T-helper 2 cell treated with Interferon-gamma antibody and Interleukin-4, amounts not matched to agents 5 μg/mL and 100 μg/mL, for 36 hours (primary cell): ENCODE results near the gene LCE3C.
"Not testable (repeated sequence)": the region's sequence is repeated elsewhere in the genome, so short reads cannot be mapped to it uniquely, and the experiment has no call there.

Source experiments
- DNase-seq: peaks from one replicate; pipeline ENCODE4 v3.0.0; 2021; ENCODE audit warnings: low spot score
- H3K27ac Mint-ChIP-seq: one replicate; pipeline ENCODE4 v1.8.0; 2021; ENCODE audit warnings: mild to moderate bottlenecking, mixed read lengths
- H3K27me3 Mint-ChIP-seq: one replicate; pipeline ENCODE4 v1.8.0; 2021; ENCODE audit warnings: low read depth, mixed read lengths
- H3K36me3 Mint-ChIP-seq: one replicate; pipeline ENCODE4 v1.8.0; 2021; ENCODE audit warnings: low read depth, mixed read lengths
- H3K4me1 Mint-ChIP-seq: one replicate; pipeline ENCODE4 v1.8.0; 2021; ENCODE audit warnings: low read depth, mixed read lengths
- H3K4me3 Mint-ChIP-seq: one replicate; pipeline ENCODE4 v1.8.0; 2022; ENCODE audit warnings: mild to moderate bottlenecking, moderate library complexity, mixed read lengths
- H3K9me3 Mint-ChIP-seq: one replicate; pipeline ENCODE4 v1.8.0; 2021; ENCODE audit warnings: mixed read lengths

Gene LCE3C

GRCh38 chr1:152599934-152600333, at the start of gene LCE3C:
Gene LCE3C (plus strand): TSS chr1:152600234. CDS start chr1:152600732, 498 bp downstream.
- no peak for DNase-seq
- no peaks in the 10 kb centered on the region for H3K9me3 Mint-ChIP-seq
- no peaks in the 10 kb centered on the region for H3K4me1 Mint-ChIP-seq
- no peak within 1 kb of the TSS for H3K4me3 Mint-ChIP-seq
- no peaks in the 10 kb centered on the region for H3K36me3 Mint-ChIP-seq
- H3K27me3 Mint-ChIP-seq, result no peaks in the 10 kb centered on the region
- H3K27ac Mint-ChIP-seq, result no peak within 1 kb of the TSS

- H3K36me3 Mint-ChIP-seq, result no peaks in the 10 kb centered on the region
Measured at GRCh38 chr1:152565115-152565514, 34.9 kb upstream of the LCE3C start.

DNA sequence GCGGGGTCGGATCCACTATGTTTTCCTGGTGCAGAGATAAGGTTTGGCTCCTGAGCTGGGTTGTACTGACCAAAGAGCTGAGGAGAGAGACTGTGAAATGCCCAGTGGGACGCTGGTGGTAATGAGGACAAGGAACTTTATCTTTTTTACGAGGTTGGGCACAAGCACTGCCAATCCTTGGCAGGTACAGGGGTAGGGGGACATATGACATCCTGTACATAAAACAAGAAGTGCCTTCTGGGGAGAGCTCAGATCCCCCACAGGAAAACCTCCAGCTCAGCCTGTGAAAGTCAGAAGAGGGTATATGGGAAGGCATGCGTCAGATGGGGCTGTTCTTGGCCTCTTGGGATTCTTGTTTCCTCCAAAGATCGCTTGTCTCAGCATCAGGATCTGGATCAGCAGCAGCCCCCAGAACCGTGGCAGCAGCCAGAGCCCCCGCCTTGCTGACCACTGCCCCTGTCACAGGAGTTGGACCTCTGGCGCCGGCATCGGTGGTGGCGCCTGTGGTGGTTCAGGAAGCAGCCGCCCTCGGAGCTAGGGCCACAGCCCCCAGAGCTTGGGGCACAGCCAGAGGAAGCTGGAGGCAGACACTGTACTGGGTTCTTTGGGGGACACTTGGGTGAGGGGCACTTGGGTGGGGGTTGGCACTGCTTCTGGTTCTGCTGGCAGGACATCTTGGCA, 34.4 kb upstream of the LCE3C start:
- no peaks in the 10 kb centered on the region for H3K36me3 Mint-ChIP-seq
- DNase-seq, result no peak
- H3K4me1 Mint-ChIP-seq, result no peaks in the 10 kb centered on the region
- H3K9me3 Mint-ChIP-seq, result no peaks in the 10 kb centered on the region
- H3K4me3 Mint-ChIP-seq, result no peak overlapping the region
- H3K27me3 Mint-ChIP-seq, result peaks cover 2% of the 10 kb centered on the region
- H3K27ac Mint-ChIP-seq, result no peak overlapping the region

More at GRCh38 chr1:152565115-152565514, 34.9 kb upstream of the LCE3C start:
- Mint-ChIP-seq H3K4me1 (no peaks in the 10 kb centered on the region), H3K4me3 (no peak overlapping the region), H3K27ac (no peak overlapping the region), H3K9me3 (no peaks in the 10 kb centered on the region), H3K27me3 (peaks cover 2% of the 10 kb centered on the region)
- no peak for DNase-seq

DNA sequence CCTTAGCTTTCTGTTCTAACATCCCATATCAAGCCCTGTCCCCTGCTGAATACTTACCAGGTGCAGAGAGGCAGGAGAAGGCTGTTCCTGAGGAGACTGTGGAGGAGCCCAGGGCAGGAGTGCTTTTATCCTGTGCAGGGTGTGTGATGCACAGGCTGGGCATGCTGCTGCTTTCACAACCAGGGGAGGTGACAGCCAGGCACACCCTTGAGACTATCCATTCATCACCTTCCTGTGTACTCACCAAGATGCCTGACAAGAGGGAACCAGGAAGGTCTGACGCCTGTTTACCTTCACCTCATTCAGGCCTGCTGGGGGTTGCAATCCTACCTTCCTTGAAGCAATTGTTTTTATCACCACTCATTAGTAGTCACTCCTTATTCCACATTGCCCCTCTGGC, 33.4 kb upstream of the LCE3C start, which contains the start of gene LCE3E:
LCE3E (minus strand) TSS at position 100 of the 400 bp plus-strand sequence. CDS start 572 bp downstream, outside the sequence.
- H3K4me1 Mint-ChIP-seq, result no peaks in the 10 kb centered on the region
- no peak within 1 kb of the TSS for H3K27ac Mint-ChIP-seq
- peaks cover 2% of the 10 kb centered on the region for H3K27me3 Mint-ChIP-seq
- H3K9me3 Mint-ChIP-seq, result no peaks in the 10 kb centered on the region
- no peak within 1 kb of the TSS for H3K4me3 Mint-ChIP-seq
- no peaks in the 10 kb centered on the region for H3K36me3 Mint-ChIP-seq
- no peak for DNase-seq

GRCh38 chr1:152577168-152577567, 22.9 kb upstream of the LCE3C start:
- Mint-ChIP-seq H3K9me3 (no peaks in the 10 kb centered on the region), H3K4me1 (no peaks in the 10 kb centered on the region), H3K4me3 (no peak overlapping the region), H3K36me3 (no peaks in the 10 kb centered on the region), H3K27ac (no peak overlapping the region), H3K27me3 (peaks cover 20% of the 10 kb centered on the region)
- DNase-seq, result peak; percentile 27

DNA sequence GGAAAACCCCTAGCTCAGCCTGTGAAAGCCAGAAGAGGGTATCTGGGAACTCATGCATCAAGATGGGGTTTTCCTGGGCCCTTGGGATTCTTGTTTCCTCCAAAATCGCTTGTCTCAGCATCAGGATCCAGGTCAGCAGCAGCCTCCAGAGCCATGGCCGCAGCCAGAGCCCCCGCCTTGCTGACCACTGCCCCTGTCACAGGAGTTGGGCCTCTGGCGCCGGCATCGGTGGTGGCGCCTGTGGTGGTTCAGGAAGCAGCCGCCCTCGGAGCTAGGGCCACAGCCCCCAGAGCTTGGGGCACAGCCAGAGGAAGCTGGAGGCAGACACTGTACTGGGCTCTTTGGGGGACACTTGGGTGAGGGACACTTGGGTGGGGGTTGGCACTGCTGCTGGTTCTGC, 20.5 kb upstream of the LCE3C start:
- DNase-seq, H3K27ac Mint-ChIP-seq, H3K4me1 Mint-ChIP-seq, H3K9me3 Mint-ChIP-seq, H3K36me3 Mint-ChIP-seq, H3K4me3 Mint-ChIP-seq: not testable (repeated sequence)
- H3K27me3 Mint-ChIP-seq, result peaks cover 15% of the 10 kb centered on the region

DNA sequence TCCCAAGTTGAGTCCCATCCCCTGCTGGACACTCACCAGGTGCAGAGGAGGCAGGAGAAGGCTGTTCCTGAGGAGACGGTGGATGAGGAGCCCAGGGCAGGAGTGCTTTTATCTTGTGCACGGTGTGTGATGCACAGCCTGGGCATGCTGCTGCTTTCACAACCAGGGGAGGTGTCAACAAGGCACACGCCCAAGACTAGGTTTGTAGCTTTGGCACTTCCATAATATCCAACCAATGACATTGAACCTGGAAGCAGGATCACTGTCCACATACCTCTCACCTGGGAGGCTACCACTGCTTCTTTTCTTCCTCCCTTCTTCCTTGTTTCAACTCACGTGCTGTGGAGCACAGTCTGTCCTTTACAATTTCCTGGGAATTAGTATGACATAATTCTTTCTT, 19.6 kb upstream of the LCE3C start, which contains the start of gene LCE3D:
LCE3D (minus strand) TSS at position 84 of the 400 bp plus-strand sequence. CDS start 580 bp downstream, outside the sequence.
- Mint-ChIP-seq H3K27ac (no peak within 1 kb of the TSS), H3K36me3 (no peaks in the 10 kb centered on the region), H3K27me3 (peaks cover 9% of the 10 kb centered on the region), H3K4me1 (no peaks in the 10 kb centered on the region), H3K9me3 (no peaks in the 10 kb centered on the region), H3K4me3 (no peak within 1 kb of the TSS)
- no peak for DNase-seq

- Mint-ChIP-seq H3K36me3 (no peaks in the 10 kb centered on the region), H3K4me1 (no peaks in the 10 kb centered on the region), H3K4me3 (no peak overlapping the region), H3K27ac (no peak overlapping the region), H3K27me3 (peaks cover 9% of the 10 kb centered on the region), H3K9me3 (no peaks in the 10 kb centered on the region)
- no peak for DNase-seq
Measured at GRCh38 chr1:152582647-152583046, 17.4 kb upstream of the LCE3C start.

- no peaks in the 10 kb centered on the region for H3K4me1 Mint-ChIP-seq
- no peak overlapping the region for H3K4me3 Mint-ChIP-seq
- H3K27ac Mint-ChIP-seq, result no peak overlapping the region
- H3K9me3 Mint-ChIP-seq, result no peaks in the 10 kb centered on the region
- no peak for DNase-seq
- no peaks in the 10 kb centered on the region for H3K27me3 Mint-ChIP-seq
- H3K36me3 Mint-ChIP-seq, result no peaks in the 10 kb centered on the region
Measured at GRCh38 chr1:152585586-152585985, 14.4 kb upstream of the LCE3C start.

GRCh38 chr1:152596986-152597385, 3.0 kb upstream of the LCE3C start:
- H3K9me3 Mint-ChIP-seq, result no peaks in the 10 kb centered on the region

DNA sequence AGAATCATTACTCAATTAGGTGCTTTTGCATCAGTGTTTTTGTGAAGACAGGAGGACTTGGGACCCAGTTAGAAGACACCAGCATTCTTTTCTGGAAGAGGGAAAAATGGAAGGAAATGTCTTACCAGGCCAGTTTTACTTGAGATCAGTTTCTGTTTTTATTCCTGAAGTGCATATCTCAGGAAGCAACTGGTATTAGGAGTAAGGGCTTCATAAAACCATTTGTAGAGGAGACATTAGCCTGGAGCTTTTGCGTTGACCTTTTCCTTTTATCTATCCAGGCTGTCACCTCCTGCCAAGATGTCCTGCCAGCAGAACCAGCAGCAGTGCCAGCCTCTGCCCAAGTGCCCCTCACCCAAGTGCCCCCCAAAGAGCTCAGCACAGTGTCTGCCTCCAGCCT, 13.5 kb downstream of the LCE3C start, which contains the start of gene LCE3B:
LCE3B (plus strand) TSS at position 301 of the 400 bp plus-strand sequence; CDS start at position 301, 0 bp downstream.
- H3K4me1 Mint-ChIP-seq, result no peaks in the 10 kb centered on the region
- no peak within 1 kb of the TSS for H3K4me3 Mint-ChIP-seq
- H3K27me3 Mint-ChIP-seq, result no peaks in the 10 kb centered on the region
- DNase-seq, result no peak
- peaks cover 3% of the 10 kb centered on the region for H3K9me3 Mint-ChIP-seq
- no peak within 1 kb of the TSS for H3K27ac Mint-ChIP-seq
- H3K36me3 Mint-ChIP-seq, result no peaks in the 10 kb centered on the region

More at GRCh38 chr1:152596986-152597385, 3.0 kb upstream of the LCE3C start:
- no peak for DNase-seq
- no peak overlapping the region for H3K4me3 Mint-ChIP-seq
- H3K4me1 Mint-ChIP-seq, result no peaks in the 10 kb centered on the region
- H3K27me3 Mint-ChIP-seq, result no peaks in the 10 kb centered on the region
- no peak overlapping the region for H3K27ac Mint-ChIP-seq
- H3K36me3 Mint-ChIP-seq, result no peaks in the 10 kb centered on the region

GRCh38 chr1:152621993-152622392, 22.0 kb downstream of the LCE3C start:
- Mint-ChIP-seq H3K4me1 (no peaks in the 10 kb centered on the region), H3K4me3 (no peak overlapping the region), H3K27ac (no peak overlapping the region), H3K9me3 (peaks cover 11% of the 10 kb centered on the region), H3K27me3 (peaks cover 14% of the 10 kb centered on the region), H3K36me3 (no peaks in the 10 kb centered on the region)
- no peak for DNase-seq

- DNase-seq, result no peak
- Mint-ChIP-seq H3K4me3 (no peak within 1 kb of the TSS), H3K4me1 (no peaks in the 10 kb centered on the region), H3K27ac (no peak within 1 kb of the TSS), H3K9me3 (peaks cover 11% of the 10 kb centered on the region), H3K36me3 (no peaks in the 10 kb centered on the region), H3K27me3 (peaks cover 17% of the 10 kb centered on the region)
Measured at GRCh38 chr1:152622803-152623202, 22.8 kb downstream of the LCE3C start, which contains the start of gene LCE3A. Gene LCE3A (minus strand): TSS chr1:152623103. CDS start chr1:152623103, 0 bp downstream.

- H3K4me1 Mint-ChIP-seq, result no peaks in the 10 kb centered on the region
- H3K36me3 Mint-ChIP-seq, result no peaks in the 10 kb centered on the region
- H3K27me3 Mint-ChIP-seq, result peaks cover 18% of the 10 kb centered on the region
- H3K9me3 Mint-ChIP-seq, result peaks cover 10% of the 10 kb centered on the region
- DNase-seq, result no peak
- no peak overlapping the region for H3K4me3 Mint-ChIP-seq
- no peak overlapping the region for H3K27ac Mint-ChIP-seq
Measured at GRCh38 chr1:152623203-152623844, 23.3 kb downstream of the LCE3C start.
